ENCODE results near the gene AAMDC. TPM values are rescaled to one million over a fixed set of nuclear protein-coding genes. Genes with fewer than 3 reads are reported as not detected.

Gene AAMDC
- total RNA-seq, 1 experiment from 2014 or later, result 20.7 TPM

- peaks cover 28% of the 10 kb centered on the region for H3K79me2 ChIP-seq (ENCODE audit: insufficient read depth, low read length)
- TF ChIP-seq CTCF (conservative IDR thresholded peaks at IDR 0.05), result no peak
- peaks cover 5% of the 10 kb centered on the region for H3K23me2 ChIP-seq (ENCODE audit: insufficient read length, low read depth, low read length, poor library complexity, severe bottlenecking)
- H3K27ac ChIP-seq (ENCODE audit: insufficient read length, low read depth, low read length), result peak overlapping the region; percentile 55
- Mint-ChIP-seq H3K9me3 (peaks cover 0 to 12% of the 10 kb centered on the region in 2 experiments; a peak in 3 of 5 replicates), H3K36me3 (ENCODE audit: insufficient read depth in 1 of 3, low read depth in 3 of 3) (peaks cover 8 to 19% (median 16%) of the 10 kb centered on the region in 3 experiments), H3K27me3 (ENCODE audit: low read depth) (no peaks in the 10 kb centered on the region; the same call in 1 of the 2 replicates), H3K4me1 (peaks cover 8 to 18% of the 10 kb centered on the region in 2 experiments), H3K27ac (peak overlapping the region; percentile 94 to 99 (median 99)), H3K4me3 (peak overlapping the region; percentile 93 to 99)
- H2AFZ ChIP-seq (ENCODE audit: low read length), result no peak overlapping the region
- peak overlapping the region; percentile 33; the same call in 1 of the 2 replicates for H3K14ac ChIP-seq (ENCODE audit: insufficient read depth, low read length)
- peak overlapping the region; percentile 15 for H3K18ac ChIP-seq (ENCODE audit: insufficient read length, low read depth, low read length)
- H2BK5ac ChIP-seq (ENCODE audit: insufficient read length, low read length), result no peak overlapping the region
- H3K4me1 ChIP-seq (ENCODE audit: insufficient read depth, low read length), result no peaks in the 10 kb centered on the region
- H3K4me2 ChIP-seq (ENCODE audit: insufficient read depth, insufficient read length, low read length), result peak overlapping the region; percentile 80
- no peak overlapping the region for H4K91ac ChIP-seq (ENCODE audit: insufficient read length, low read depth, low read length)
- H3T11ph ChIP-seq (ENCODE audit: low read length), result no peak overlapping the region
- no peak overlapping the region for H4K5ac ChIP-seq (ENCODE audit: insufficient read length, low read depth, low read length)
- H3K23ac ChIP-seq (ENCODE audit: insufficient read length, low read depth, low read length), result no peak overlapping the region
- no peak overlapping the region for H3K4ac ChIP-seq (ENCODE audit: low read depth, low read length)
- H3K79me1 ChIP-seq (ENCODE audit: insufficient read depth, low read depth, low read length, poor library complexity, severe bottlenecking), result no peaks in the 10 kb centered on the region
- DNase-seq, result peak; percentile 91
- no peaks in the 10 kb centered on the region for H3K9me3 ChIP-seq (ENCODE audit: control insufficient read depth, low read depth, low read length)
- H2BK20ac ChIP-seq (ENCODE audit: low read depth, low read length, poor library complexity, severe bottlenecking), result no peak overlapping the region
- no peaks in the 10 kb centered on the region for H4K20me1 ChIP-seq (ENCODE audit: control insufficient read depth, insufficient read depth, insufficient read length)
- H2BK12ac ChIP-seq (ENCODE audit: insufficient read length, low read depth, low read length), result no peak overlapping the region
- H4K8ac ChIP-seq (replicated peaks; ENCODE audit: insufficient read length, low read depth, low read length), result no peak overlapping the region
- H2BK15ac ChIP-seq (ENCODE audit: low read depth, low read length), result no peak overlapping the region
- no peak overlapping the region for H2BK120ac ChIP-seq (ENCODE audit: low read depth, low read length, poor library complexity, severe bottlenecking)
- no peaks in the 10 kb centered on the region for H3K27me3 ChIP-seq (ENCODE audit: insufficient read depth, low read length)
- H3K56ac ChIP-seq (ENCODE audit: insufficient read length, low read depth, low read length), result no peak overlapping the region
- no peak overlapping the region for H2AK5ac ChIP-seq (ENCODE audit: insufficient read length, low read length)
- H3K9ac ChIP-seq (ENCODE audit: extremely low read depth, insufficient read length, low read length), result peak overlapping the region; percentile 94
- WGBS (ENCODE audit: extremely low coverage, insufficient read length, low lambda C conversion rate), result no CpG with 5 or more reads among the region's 19 CpGs
Measured at GRCh38 chr11:77819411-77819920, 1.5 kb upstream of the AAMDC start.

Measured in H9 (cell line).